HepG2 (cell line): ENCODE measurements around the gene UQCR11. TPM values are rescaled to one million over a fixed set of nuclear protein-coding genes. Genes with fewer than 3 reads are reported as not detected.

Source experiments
- DMAP1 ChIP-seq: IDR thresholded peaks from 2 replicates; pipeline ENCODE4 v1.6.1; 2016
- DR1 ChIP-seq: sonication (generic); formaldehyde crosslinking; IDR thresholded peaks from 2 replicates; pipeline ENCODE4 v1.8.0; 2021; ENCODE audit warnings: mild to moderate bottlenecking, missing genetic modification reagents, inconsistent platforms
- KDM1A ChIP-seq: IDR thresholded peaks from 2 replicates; pipeline ENCODE4 v1.6.1; 2016; ENCODE audit warnings: missing compliant biosample characterization
- MBD4 ChIP-seq: IDR thresholded peaks from 2 replicates; pipeline ENCODE4 v1.6.1; 2012; ENCODE audit warnings: low read length, inconsistent platforms, borderline replicate concordance
- MEIS1 ChIP-seq: sonication (generic); formaldehyde crosslinking; IDR thresholded peaks from 2 replicates; pipeline ENCODE4 v1.9.0; 2021; ENCODE audit warnings: mild to moderate bottlenecking, missing genetic modification reagents, moderate library complexity, borderline replicate concordance
- MLXIP ChIP-seq: sonication (generic); formaldehyde crosslinking; IDR thresholded peaks from 2 replicates; pipeline ENCODE4 v1.9.0; 2021; ENCODE audit warnings: missing genetic modification reagents, borderline replicate concordance
- NFE2L1 ChIP-seq: sonication (generic); formaldehyde crosslinking; IDR thresholded peaks from 2 replicates; pipeline ENCODE4 v1.4.0; 2020; ENCODE audit warnings: missing genetic modification reagents, mild to moderate bottlenecking, borderline replicate concordance
- PRMT3 ChIP-seq: sonication (generic); formaldehyde crosslinking; IDR thresholded peaks from 2 replicates; pipeline ENCODE4 v1.8.1; 2022; ENCODE audit warnings: low read depth, mild to moderate bottlenecking, moderate library complexity, missing genetic modification reagents, borderline replicate concordance
- RFXANK ChIP-seq: IDR thresholded peaks from 2 replicates; pipeline ENCODE4 v1.6.1; 2016
- SIX1 ChIP-seq: sonication (generic); formaldehyde crosslinking; IDR thresholded peaks from 2 replicates; pipeline ENCODE4 v1.4.0; 2020; ENCODE audit warnings: missing genetic modification reagents, borderline replicate concordance
- SNRNP70 ChIP-seq: fragments of 200-400 bp; formaldehyde crosslinking; IDR thresholded peaks from 2 replicates; pipeline ENCODE4 v1.6.1; 2017; ENCODE audit warnings: mild to moderate bottlenecking, low read depth, low read length, moderate library complexity
- TFDP1 ChIP-seq: IDR thresholded peaks from 2 replicates; pipeline ENCODE4 v1.6.1; 2016; ENCODE audit warnings: missing compliant biosample characterization, missing genetic modification reagents, borderline replicate concordance
- TRIM22 ChIP-seq: fragments of 450-650 bp; IDR thresholded peaks from 2 replicates; pipeline ENCODE4 v1.6.1; 2017
- ZBTB26 ChIP-seq: IDR thresholded peaks from 2 replicates; pipeline ENCODE4 v1.6.1; 2016; ENCODE audit warnings: missing compliant biosample characterization, missing genetic modification reagents, borderline replicate concordance
- ZBTB39 ChIP-seq: sonication (generic); formaldehyde crosslinking; IDR thresholded peaks from 2 replicates; pipeline ENCODE4 v1.5.0; 2020; ENCODE audit warnings: missing genetic modification reagents
- ZBTB8A ChIP-seq: sonication (generic); formaldehyde crosslinking; IDR thresholded peaks from 2 replicates; pipeline ENCODE4 v1.4.0; 2020; ENCODE audit warnings: mild to moderate bottlenecking, low read depth, missing genetic modification reagents, borderline replicate concordance
- polyA plus RNA-seq, 8 experiments: library from polyadenylated mRNA; depleted of rRNA in 3 of 8; stranded (reverse) in 7 of 8; unstranded in 1 of 8; fragments of >200 nt; fragmentation: Illumina TruSeq in 4 of 8; extraction: Trizol in 4 of 8; gene quantifications; 2 replicates each; pipeline versions ENCODE4 v1.2.1 to v1.2.3, GENCODE V29; 2011 to 2016; ENCODE audit warnings: low read depth in 4 of 8, missing spikeins in 1 of 8, mixed read lengths in 1 of 8; ENCODE audit not compliant: insufficient read depth in 1 of 8
- total RNA-seq, 5 experiments: library from RNA; depleted of rRNA; stranded (reverse); fragments of >200 nt; fragmentation: Illumina TruSeq; extraction: Trizol; gene quantifications; 2 replicates each; pipeline ENCODE4 v1.2.3, GENCODE V29; 2016; ENCODE audit warnings: low read depth in 1 of 5
- TF ChIP-seq, protein P1 (sequence below): sonication (generic); formaldehyde crosslinking; conservative IDR thresholded peaks from 2 replicates; pipeline ENCODE4 v1.4.0; 2020; ENCODE audit warnings: missing genetic modification reagents

UQCR11 gene
- total and polyA plus RNA-seq, 2 of the 13 experiments (the other 11 are each of a cell fraction or from before 2014, with no cell fraction given): 125 to 214 TPM

DNA sequence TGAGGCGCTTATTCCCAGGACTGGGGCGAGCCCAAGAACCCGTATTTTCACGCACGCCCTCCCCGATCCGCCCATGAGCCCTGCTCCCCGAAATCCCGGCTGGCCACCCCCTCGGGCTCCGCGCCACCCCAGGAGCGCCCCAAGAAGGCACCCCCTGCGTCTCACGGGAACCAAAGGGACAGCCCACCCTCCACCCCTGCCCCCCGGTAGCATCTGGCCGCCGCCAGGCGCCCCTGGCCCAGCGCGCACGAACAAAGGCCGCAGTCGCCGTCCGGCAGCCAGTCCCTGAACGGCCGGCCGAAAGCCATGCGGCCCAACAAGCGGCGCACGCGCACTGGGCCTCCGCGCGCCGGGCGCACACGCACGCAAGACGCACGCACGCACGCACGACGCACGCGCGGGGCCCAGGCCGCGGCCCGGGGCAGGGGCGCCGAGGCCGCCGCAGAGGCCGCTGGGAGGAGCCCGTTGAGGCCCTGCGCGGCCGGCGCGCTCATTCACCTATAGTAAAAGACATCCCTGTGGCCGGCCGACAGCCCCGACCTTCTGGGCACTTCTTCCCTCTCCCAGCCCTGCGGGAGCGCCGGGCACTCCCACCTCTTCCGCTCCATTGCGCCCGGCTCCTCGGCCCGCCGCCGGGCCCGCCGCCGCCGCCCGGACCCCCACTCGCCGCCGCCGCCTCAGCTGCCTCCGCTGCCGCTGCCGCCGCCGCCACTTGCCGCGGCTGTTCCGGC, 13.1 kb downstream of the UQCR11 start (continued):
- TF ChIP-seq ZBTB39 (CRISPR knock-in tag) (no peak), RFXANK (CRISPR knock-in tag) (no peak), SIX1 (no peak), SNRNP70 (no peak), TFDP1 (CRISPR knock-in tag) (peak; percentile 87), DMAP1 (CRISPR knock-in tag) (peak; percentile 83), ZBTB26 (CRISPR knock-in tag) (no peak), ZBTB8A (CRISPR knock-in tag) (no peak), PRMT3 (0 out of 2 replicates have a peak, but pooled peaks have one; percentile 60), KDM1A (no peak), MLXIP (0 out of 2 replicates have a peak, but pooled peaks have one; percentile 47), MEIS1 (CRISPR knock-in tag) (peak; percentile 69; the same call in 1 of the 2 replicates), MBD4 (no peak), TRIM22 (no peak), NFE2L1 (CRISPR knock-in tag) (no peak), DR1 (CRISPR knock-in tag) (peak; percentile 57; the same call in 1 of the 2 replicates)
- TF ChIP-seq, protein P1, sequence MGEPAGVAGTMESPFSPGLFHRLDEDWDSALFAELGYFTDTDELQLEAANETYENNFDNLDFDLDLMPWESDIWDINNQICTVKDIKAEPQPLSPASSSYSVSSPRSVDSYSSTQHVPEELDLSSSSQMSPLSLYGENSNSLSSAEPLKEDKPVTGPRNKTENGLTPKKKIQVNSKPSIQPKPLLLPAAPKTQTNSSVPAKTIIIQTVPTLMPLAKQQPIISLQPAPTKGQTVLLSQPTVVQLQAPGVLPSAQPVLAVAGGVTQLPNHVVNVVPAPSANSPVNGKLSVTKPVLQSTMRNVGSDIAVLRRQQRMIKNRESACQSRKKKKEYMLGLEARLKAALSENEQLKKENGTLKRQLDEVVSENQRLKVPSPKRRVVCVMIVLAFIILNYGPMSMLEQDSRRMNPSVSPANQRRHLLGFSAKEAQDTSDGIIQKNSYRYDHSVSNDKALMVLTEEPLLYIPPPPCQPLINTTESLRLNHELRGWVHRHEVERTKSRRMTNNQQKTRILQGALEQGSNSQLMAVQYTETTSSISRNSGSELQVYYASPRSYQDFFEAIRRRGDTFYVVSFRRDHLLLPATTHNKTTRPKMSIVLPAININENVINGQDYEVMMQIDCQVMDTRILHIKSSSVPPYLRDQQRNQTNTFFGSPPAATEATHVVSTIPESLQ (CRISPR knock-in tag): no peak
